ENCODE measurements around the gene TMEM59.

Gene TMEM59

DNA sequence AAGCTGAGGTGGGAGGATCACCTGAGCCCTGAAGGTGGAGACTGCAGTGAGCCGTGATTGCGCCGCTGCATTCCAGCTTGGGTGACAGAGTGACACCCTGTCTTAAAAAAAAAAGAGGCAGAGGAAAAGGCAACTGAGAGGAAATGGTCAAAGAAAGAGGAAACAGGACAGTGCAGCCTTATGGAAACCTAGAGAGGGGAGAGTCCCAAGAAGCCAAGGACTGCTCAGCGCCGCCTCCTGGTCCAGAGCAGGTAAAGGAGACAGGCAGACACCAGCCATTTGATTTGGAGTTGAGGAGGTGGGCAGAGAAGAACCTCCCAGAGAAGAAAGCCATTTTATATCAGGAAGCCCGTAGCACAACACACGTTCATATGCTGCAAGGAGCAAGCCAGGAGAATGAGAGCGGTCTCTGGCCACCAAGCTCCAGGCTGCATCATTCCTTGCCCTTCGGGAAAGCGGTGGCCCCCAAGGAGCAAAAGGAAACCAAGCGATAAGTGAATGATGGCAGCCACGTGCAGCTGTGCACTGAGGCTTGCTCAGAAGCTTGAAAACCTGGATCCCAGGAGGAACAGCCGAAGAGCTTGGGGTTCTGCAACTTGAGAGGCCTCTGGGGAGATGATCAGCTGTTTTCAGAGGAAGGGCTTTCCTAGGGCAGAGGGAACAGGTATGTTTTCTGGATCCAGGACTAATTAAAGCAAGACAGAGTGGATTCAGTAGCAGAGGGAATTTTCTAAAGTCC is 73.1 kb downstream of the TMEM59 start:
- no peak for DNase-seq

All from activated effector memory CD4-positive, alpha-beta T cell treated with Interleukin-2 at 50 U/mL for 16 hours (primary cell).